NCI-H2171 (cell line): ENCODE results near the gene ADAMTSL2.

ENCODE experiments used
- DNase-seq: peaks from one replicate; lab custom pipeline; 2025; lab: John Stamatoyannopoulos, UW

The ADAMTSL2 gene

DNA sequence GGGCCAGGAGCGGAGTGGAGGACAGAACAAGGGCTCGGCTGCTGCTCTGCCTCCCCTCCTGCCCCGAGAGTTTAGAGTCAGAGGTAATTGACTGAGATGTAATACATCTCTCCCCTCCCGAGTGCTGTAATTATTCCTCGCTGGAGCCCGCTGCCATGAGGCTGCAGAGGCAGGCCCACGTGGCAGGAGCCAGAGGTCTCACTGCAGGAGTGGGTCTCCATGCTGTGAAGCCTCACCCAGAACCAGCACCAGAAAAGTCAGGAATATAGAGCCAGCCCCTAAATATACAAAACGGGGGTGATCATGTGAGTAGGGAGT, 72.2 kb downstream of the ADAMTSL2 start:
- DNase-seq, result peak; percentile 8

DNA sequence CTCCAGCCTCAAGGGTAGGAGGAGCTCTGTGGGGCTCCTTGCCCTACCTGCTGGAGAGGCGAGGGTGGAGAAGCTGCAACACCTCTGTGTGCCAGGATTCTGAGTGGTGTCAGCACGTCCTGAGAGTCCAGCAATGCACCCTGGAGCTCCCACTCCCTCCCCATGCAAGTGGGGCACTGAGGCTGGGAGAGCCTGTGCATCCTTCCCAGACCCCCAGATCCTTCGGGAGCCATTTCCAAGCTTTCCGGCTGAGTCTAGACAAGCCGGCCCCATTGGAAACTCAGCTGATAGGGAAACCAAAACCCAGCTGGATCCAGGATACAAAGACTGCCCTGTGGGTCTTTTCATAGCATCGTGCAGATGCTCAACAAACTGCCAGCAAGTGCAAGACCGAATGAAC, 72.9 kb downstream of the ADAMTSL2 start:
- DNase-seq, result no peak

DNA sequence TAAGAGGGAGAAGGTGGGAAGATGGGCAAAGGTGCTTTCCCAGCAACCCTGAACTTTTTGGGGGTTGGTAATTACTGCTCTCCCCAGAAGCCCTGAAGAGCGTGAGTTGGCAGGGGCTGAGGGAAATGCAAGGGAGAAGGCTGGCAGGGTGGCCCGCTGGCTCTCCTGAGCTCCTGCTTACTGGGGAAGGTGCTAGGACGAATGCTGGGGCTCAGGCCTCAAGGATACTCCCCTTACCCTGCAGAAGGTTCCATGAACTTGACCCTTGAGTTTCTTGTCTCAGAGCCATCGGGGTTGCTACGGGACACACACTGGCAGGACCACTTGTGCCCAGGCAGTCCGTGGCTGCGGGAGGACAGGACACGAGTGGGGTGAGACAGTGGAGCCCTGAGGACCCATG, 73.5 kb downstream of the ADAMTSL2 start:
- no peak for DNase-seq

DNA sequence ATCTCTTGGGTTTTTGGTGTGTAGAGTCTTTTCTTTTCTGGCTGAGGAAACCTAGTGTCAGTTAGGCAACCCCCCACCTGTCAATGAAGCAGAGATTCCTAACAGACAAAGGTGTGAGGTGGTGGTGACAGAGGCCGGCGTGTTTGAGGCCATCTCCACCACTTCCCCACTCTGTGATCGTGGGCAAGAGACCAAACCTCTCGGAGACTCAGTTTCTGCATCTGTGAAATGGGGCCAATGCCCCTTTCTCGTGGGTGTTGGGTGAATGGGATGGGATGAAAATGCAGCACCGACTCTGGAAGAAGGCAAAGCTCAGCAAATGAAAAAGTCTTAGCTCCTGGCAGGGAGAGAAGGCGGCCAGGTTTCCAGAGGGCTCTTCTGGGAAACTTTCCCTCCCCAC, 73.9 kb downstream of the ADAMTSL2 start:
- DNase-seq, result no peak

DNA sequence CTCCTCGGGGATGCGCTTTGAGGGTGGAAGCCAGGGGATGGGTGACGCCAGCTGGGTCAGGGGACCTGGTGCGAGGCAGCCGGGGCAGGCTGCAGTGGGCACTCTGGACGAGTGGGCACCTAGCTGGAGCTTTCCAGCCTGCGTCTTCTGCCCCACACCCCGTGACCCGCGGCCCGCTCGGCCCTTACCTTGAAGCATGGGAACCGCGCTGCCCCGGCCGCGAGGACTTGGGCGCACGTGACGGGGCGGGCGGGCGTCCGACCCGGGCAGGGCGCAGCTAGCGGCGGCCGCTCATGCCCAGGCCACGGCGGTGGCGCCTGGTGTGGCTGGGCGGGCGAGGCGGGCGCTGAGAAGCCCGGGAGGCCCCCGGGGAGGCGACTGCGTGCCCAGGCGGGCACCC, 74.4 kb downstream of the ADAMTSL2 start:
- DNase-seq, result no peak

DNA sequence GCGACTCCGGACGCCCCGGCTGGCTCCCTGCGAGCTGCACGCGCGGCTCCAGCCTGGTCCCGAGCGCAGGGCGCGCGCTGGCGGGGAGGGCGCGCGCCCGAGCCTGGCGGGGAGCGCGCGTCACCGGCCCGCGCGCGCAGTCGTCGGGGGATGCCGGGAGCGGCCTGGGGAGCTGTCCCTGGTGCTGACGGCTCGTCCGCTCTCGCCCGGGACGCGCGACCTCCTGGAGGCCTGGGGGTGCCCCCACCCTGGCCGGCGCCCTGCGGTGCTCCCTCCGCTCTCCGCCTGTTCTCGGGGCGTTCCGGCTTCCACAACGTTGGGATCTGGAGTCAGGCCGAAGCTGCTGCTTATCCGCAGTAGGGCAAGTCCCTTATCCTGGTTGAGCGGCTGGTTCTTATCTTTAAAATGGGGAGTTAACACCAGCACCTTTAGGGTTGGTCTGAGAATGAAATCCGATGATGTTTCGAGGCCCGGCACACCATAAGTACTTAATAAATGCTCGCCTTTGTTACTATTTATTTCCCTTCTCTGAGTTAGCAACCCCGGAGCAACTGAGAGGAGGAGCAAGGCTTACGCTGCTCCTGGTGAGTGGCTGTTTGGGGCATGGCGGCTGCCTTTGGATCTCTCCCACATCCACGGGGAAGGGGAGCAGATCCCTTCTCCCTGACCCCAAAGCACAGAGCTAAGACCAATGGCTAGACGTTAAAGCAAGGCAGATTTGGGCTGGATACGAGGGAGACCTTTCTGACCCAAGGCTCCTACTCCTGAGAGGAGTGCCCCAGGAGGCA, 75.0 kb downstream of the ADAMTSL2 start, which contains the start of gene FAM163B:
Gene FAM163B, minus strand, starts transcription at position 79 of the 788 bp plus-strand sequence. CDS start 29,166 bp downstream, outside the sequence.
- DNase-seq, result no peak

DNA sequence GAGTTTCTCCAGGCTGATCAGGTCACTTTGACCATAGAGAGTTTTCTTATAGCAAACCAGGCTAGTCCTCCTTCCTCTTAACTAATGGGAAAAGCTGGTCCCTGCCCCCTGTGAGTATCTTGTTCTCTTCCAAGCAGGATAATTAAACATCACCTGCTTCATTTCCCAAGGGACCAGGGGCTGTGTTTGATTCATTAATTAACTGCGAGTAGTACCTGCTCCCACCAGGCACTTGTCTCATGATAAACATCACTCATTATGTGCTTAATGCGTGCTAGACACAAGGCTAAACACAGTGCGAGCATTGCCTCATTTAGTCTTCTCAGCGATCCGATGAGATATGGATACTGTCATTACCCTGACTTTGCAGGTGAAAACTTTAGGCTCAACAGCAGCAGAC, 76.3 kb downstream of the ADAMTSL2 start:
- peak; percentile 95 for DNase-seq

DNA sequence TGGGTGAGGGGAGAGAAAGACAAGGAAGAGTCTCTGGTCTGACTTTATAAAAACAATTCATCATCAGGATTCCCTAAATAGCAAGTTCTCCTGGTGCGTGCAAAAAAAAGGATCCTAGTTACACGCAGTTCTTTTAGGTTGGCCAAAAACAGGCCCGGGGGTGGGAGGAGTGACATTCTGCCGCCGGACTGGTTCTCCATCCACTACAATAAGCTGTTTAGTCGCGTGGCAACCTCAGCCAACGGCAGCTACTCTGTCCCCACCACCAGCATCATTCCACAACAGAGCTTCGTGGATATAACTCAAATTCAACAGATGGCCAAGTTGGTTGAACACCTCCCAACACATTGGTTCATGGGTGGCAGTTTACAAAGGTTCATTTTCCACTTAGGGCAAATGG, 77.5 kb downstream of the ADAMTSL2 start:
- DNase-seq, result no peak

DNA sequence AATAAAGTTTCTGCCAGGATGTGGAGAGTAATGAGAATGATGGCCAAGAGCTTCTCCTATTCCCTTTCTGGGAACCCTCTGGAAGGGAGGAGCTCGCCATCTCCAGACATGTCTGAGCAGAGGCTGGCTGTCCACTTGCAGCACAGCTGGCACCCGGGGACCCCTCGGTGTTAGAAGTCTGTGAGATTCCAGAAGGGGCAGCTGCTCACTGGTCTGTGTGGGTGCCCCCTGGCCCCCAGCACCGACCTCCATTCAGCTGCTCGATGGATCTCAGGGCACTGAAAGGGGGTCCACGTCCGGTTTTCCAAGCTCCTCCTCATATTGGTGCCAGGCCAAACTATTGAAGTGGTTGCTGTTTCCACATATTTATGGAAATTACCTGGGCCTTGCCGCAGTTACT, 78.3 kb downstream of the ADAMTSL2 start:
- DNase-seq, result no peak

DNA sequence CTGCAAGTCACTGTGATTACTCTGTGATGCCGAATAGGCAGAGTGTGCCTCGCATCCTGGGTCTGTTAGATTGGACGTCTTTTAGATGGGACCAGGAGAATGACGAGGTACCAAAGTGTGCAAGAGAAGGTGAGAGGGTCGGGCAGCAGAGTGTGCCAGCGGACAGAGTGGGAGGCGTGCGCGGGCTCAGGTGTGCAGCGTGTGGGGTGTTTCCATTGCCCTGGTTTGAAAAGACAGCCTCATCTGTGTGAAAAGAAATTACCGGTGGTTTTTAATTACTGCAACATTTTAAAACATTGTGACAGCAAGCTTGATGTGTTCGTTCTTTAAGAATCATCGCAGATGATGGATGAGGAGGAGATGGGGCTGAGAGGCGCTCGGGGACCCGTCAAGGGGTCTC, 78.9 kb downstream of the ADAMTSL2 start:
- DNase-seq, result no peak

DNA sequence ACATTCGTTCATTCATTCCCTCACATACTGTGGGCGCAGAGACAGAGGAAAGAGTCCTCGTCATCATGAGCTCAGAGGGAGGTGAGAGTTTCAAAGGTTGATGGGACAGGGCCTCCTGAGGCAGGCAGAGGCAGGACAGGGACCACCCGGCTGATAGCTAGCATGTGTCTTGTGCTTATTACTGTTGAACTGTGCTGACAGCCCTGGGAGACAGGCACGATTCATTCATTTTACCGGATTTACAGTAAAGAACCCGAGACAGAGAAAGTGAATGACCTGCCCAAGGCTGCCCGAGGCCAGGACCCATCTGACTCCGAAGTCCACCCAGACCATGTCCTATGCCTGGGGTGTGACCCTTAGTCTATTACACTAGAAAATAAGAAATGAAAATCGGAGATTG, 79.6 kb downstream of the ADAMTSL2 start:
- DNase-seq, result no peak

DNA sequence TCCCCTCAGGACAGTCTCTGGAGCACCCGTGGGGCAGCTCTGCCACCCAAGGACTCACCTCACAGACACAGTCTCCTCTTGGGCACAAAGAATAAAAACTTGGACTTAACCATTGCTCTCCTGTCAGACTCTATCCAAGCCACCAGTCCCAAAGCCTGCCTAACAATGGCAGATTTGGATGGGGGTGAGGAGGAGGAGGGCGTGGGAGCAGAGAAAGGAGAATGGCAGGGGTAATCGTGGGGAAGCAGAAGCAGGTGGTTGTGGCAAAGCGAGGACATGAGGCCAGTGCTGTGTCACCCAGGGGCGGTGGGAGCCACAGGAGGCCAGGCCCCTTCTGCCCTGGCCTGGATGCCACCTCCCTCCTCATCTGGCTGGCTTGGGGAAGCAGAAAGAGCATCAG, 80.2 kb downstream of the ADAMTSL2 start:
- no peak for DNase-seq

DNA sequence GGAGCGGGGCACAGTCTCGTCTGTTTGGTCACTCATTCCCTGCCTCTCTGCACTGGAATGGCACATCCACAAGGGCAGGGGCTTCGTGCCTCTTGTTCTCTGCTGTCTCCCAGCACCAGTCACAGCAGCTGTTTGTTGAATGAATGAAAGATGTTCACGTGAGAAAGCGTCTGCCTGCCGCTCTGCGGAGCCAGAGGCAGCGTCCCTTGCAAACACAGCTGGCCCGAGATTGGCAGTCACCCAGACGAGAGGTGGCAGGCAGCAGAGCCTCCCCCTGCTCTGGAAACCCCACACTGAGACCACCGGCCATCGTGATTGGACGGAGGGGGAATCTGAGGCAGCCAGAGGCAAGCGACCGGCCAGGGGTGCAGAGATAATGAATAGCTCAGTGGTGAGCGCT, 80.7 kb downstream of the ADAMTSL2 start:
- peak; percentile 59 for DNase-seq

DNA sequence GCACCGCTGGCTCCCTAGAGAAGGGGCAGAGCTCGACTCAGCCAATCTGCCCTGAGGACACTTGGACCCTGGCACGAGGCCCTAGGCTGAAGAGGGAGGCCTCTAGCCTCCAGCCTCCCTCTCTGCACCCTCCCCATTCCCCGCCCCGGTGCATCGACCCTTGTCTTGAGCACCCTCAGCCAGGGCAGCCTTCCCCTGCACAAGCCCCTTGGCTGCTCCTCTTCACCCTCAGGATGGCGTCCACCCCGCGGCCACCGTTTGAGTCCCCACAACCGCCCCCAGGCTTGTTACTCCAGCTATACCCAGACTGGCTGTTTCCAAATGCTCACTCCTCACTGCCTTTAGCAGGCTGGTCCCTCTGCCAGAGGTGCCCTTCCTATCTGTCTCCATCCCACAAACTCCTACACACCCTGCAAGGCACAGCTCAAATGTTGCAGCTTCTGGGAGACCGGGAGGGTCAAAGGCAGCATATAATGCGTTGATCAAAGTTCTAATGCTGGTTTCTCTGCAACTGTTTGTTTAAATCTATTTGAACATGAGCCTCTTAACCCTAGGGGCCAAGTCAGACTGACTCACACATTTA, 81.2 kb downstream of the ADAMTSL2 start:
- DNase-seq, result no peak

DNA sequence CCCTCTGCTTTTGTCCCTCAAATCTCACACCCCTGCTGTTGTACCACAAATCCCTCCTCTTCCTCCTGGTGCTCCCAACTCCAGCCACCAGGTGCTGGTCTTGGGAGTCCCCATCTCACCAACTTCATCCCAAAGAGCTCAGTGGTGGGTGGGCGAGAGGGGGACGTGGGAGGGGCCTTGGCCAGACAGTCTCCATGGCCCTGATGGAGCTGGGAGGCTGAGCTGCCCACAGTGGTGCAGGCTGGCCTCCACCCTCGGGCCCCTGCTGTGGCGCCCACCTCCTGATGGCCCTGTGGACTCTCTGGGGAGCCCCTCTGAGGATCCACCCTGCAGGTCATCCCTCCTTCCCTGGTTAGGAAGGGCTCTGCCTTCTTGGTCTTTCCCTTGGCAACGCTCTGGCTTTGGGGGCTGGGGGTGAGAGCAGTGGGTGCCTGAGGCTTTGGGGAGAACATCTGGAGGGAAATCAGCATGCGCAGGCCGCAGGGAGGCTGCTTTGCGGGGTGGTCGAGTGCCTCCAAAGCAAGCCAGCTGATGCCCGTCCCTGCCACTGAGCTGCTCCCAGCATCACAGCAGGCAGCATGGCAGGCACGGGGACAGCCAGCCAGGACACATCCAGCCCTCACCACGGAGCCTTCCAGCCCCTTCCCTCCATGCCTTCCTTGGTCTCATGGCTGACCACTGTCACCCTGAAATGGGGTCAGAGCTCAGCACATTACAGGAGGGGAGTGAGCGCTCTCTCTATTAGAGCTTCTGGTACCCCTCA, 82.3 kb downstream of the ADAMTSL2 start:
- DNase-seq, result no peak

DNA sequence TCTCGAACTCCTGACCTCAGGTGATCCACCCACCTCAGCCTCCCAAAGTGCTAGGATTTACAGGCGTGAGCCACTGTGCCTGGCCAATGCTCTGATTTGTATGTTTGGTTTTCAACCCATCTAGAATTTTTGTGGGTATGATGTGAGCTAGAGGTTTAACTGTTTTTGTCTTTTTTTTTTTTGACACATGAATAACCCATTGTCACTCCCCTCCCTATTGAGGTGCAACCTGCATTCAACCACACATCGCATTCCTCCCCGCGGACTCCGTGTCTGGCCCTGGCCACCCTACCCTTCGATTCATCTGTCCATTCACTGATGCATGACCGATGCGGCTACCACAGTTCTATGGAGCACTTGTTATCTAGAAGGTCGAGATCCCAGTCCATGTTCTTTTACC, 84.2 kb downstream of the ADAMTSL2 start:
- no peak for DNase-seq

DNA sequence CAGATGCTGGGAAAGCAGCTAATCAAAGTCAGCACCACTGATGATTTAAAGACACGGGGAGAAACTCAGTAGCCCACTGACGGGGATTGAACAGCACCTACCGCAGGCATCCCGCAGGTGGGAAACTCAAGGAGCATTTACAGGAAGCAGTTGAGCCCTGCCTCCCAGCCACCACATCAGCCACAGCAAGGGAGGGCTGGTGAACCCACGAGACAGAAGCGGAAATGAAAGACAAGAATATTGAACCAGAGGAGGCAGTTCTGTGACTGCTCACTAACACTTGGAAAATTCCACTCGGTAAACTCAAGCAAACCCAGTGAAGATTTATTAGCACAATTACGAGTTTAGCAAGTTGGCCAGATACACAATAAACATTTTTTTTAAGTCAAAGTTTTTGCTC, 85.3 kb downstream of the ADAMTSL2 start:
- no peak for DNase-seq

DNA sequence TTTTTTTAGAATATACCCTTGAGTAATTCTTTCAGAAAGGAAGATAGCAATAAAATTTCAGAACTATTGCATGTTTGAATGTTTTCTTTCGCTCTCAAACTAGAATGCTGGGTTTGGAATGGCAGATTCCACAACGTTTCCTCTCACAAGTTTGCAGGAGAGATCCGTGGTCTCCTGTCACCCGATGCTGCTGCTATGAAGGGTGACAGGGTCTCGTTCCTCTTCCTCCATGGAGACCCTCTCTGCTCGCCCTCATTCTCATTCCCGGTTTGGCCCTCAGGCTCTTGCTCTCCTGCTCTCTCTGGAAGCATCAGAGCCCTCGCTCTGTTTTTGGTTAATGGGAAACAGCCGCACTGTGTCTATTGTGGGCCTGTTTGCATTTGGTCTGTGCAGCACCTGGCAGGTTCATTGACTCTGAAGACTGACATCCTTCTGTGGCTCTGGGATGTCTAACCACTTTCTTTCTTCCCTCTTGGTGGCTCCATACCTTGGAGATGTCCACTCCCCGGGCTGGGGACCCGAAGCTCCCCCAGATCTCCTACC, 87.3 kb downstream of the ADAMTSL2 start:
- DNase-seq, result no peak

DNA sequence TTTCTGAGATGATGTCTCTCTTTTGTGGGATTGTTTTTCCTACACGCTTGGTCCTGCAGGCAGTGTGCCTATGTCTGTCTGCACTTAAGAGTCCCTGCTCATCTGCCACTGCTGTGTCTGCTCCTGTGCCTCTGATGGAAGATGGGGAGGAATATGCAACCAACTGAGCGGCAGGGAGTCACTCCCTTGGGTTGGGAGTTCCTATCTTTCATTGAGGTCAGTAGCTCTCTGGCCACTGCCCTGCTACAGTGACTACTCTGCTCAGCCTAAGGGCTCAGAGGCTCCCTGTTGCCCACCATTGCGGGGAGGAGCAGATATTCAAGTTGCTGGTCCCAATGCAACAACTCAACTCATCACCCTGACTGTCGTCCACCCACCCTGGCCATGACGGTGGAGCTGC, 88.1 kb downstream of the ADAMTSL2 start:
- no peak for DNase-seq
